Keratinocyte (primary cell): ENCODE results near the gene TENT4B. TPM values are rescaled to one million over a fixed set of nuclear protein-coding genes. Genes with fewer than 3 reads are reported as not detected.

Experiments
- DNase-seq: peaks from one replicate; pipeline ENCODE4 v3.0.0-alpha.2; 2011; ENCODE audit warnings: low read depth, missing footprints, low spot score
- FAIRE-seq: peaks from 2 replicates; lab custom pipeline; 2011; peaks lifted over from hg19 to GRCh38; lab: Jason Lieb, UNC
- H2AFZ ChIP-seq: 2 replicates; pipeline ENCODE4 v1.6.0; 2012; ENCODE audit warnings: low read length, control low read depth, inconsistent platforms; ENCODE audit not compliant: control insufficient read depth
- H3K27ac ChIP-seq: 2 replicates; pipeline ENCODE4 v1.5.1; 2011; ENCODE audit warnings: low read length; ENCODE audit not compliant: control insufficient read depth, insufficient read depth
- H3K27me3 ChIP-seq: 3 replicates; pipeline ENCODE4 v1.6.0; 2011; ENCODE audit warnings: low read length; ENCODE audit not compliant: control insufficient read depth, insufficient read depth; ENCODE audit errors: extremely low read depth
- H3K36me3 ChIP-seq, 2 experiments: 2 replicates in 1 of 2; 3 replicates in 1 of 2; pipeline ENCODE4 v1.5.1; 2011; ENCODE audit warnings: low read length in 2 of 2, mild to moderate bottlenecking in 1 of 2; ENCODE audit not compliant: control insufficient read depth in 2 of 2, insufficient read depth in 2 of 2; ENCODE audit errors: extremely low read depth in 1 of 2
- H3K4me1 ChIP-seq: 3 replicates; pipeline ENCODE4 v1.5.1; 2011; ENCODE audit warnings: low read length; ENCODE audit not compliant: control insufficient read depth, insufficient read depth; ENCODE audit errors: extremely low read depth
- H3K4me2 ChIP-seq: 3 replicates; pipeline ENCODE4 v1.6.0; 2011; ENCODE audit warnings: low read depth, low read length; ENCODE audit not compliant: control insufficient read depth, insufficient read depth; ENCODE audit errors: extremely low read depth
- H3K4me3 ChIP-seq, 3 experiments: fragments of 200-600 bp in 1 of 3; sonication (generic) in 1 of 3; 2 replicates in 2 of 3; 3 replicates in 1 of 3; pipeline ENCODE4 v1.5.1; 2011 to 2016; ENCODE audit warnings: low read length in 3 of 3, mild to moderate bottlenecking in 3 of 3, control low read depth in 2 of 3, inconsistent platforms in 1 of 3, low read depth in 1 of 3, mixed read lengths in 1 of 3, mixed run types in 1 of 3, moderate library complexity in 1 of 3; ENCODE audit not compliant: control insufficient read depth in 2 of 3, insufficient read depth in 2 of 3; ENCODE audit errors: extremely low read depth in 1 of 3
- H3K79me2 ChIP-seq: 2 replicates; pipeline ENCODE4 v1.6.0; 2012; ENCODE audit warnings: low read length; ENCODE audit not compliant: control insufficient read depth, insufficient read depth
- H3K9ac ChIP-seq: 3 replicates; pipeline ENCODE4 v1.6.0; 2011; ENCODE audit warnings: low read length; ENCODE audit not compliant: control insufficient read depth, insufficient read depth; ENCODE audit errors: extremely low read depth
- H3K9me1 ChIP-seq: 3 replicates; pipeline ENCODE4 v1.6.0; 2011; ENCODE audit warnings: low read length; ENCODE audit not compliant: control insufficient read depth, insufficient read depth; ENCODE audit errors: extremely low read depth
- H3K9me3 ChIP-seq: 2 replicates; pipeline ENCODE4 v1.5.1; 2012; ENCODE audit warnings: low read depth, low read length; ENCODE audit not compliant: control insufficient read depth
- H4K20me1 ChIP-seq: 3 replicates; pipeline ENCODE4 v1.6.0; 2011; ENCODE audit warnings: low read length; ENCODE audit not compliant: control insufficient read depth, insufficient read depth; ENCODE audit errors: extremely low read depth
- EZH2 ChIP-seq: IDR thresholded peaks from one replicate; pipeline ENCODE4 v1.6.1; 2012; ENCODE audit warnings: inconsistent platforms, mild to moderate bottlenecking, low read length, moderate library complexity
- dilution Hi-C: fragments of 300-500 bp; cut with MboI; formaldehyde crosslinking; loops from one replicate; pipeline ENCODE4 v1.7.0; 2020; ENCODE audit warnings: low sequenced_read_pairs; ENCODE audit not compliant: extremely low pct_ligation_motif_present
- polyA plus RNA-seq, 5 experiments: library from polyadenylated mRNA; depleted of rRNA in 3 of 5; stranded (reverse) in 3 of 5; stranded (forward) in 1 of 5; unstranded in 1 of 5; fragments of >200 nt; gene quantifications; 1 replicate in 1 of 5; 2 replicates in 3 of 5; 3 replicates in 1 of 5; pipeline versions ENCODE4 v1.2.1 to v1.2.3, GENCODE V29; 2011 to 2012; ENCODE audit warnings: missing spikeins in 2 of 5, low read depth in 1 of 5, low replicate concordance in 1 of 5
- TF ChIP-seq, protein P1 (sequence below), 3 experiments: IDR thresholded peaks in 1 of 3; conservative IDR thresholded peaks in 1 of 3; optimal IDR thresholded peaks in 1 of 3; 2 replicates in 2 of 3; 3 replicates in 1 of 3; pipeline versions ENCODE3 to v1.5.1; 2011; ENCODE audit warnings: low read length in 3 of 3, mild to moderate bottlenecking in 3 of 3, moderate library complexity in 2 of 3, control low read depth in 1 of 3, inconsistent platforms in 1 of 3; ENCODE audit not compliant: insufficient read depth in 2 of 3; ENCODE audit errors: extremely low read depth in 1 of 3

The TENT4B gene
- polyA plus RNA-seq, 1 donor (not counting 4 experiments of a cell fraction or from before 2014, with no cell fraction given): 14.8 TPM

DNA sequence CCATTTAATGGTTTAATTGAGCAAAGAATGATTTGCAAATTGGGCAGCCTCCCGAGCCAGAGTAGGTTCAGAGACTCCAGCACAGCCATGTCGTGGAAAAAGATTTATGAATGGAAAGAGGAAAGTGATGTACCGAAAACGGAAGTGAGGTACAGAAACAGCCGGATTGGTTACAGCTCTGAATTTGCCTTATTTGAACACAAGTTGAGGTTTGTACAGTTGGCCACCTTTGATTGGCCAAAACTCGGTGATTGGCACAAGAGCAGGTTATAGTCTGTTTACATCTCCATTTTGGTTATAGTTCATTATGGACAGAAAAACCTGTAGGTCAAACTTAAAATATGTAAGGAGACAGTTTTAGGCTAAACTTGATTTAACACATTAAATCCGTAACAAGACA, 44.5 kb downstream of the TENT4B start:
- H3K27ac ChIP-seq: no peak overlapping the region
- no peaks in the 10 kb centered on the region for H3K27me3 ChIP-seq
- dilution Hi-C loops: no loop called here
- H3K9ac ChIP-seq: no peak overlapping the region
- FAIRE-seq (no peak), DNase-seq (no peak)
- TF ChIP-seq, protein P1, sequence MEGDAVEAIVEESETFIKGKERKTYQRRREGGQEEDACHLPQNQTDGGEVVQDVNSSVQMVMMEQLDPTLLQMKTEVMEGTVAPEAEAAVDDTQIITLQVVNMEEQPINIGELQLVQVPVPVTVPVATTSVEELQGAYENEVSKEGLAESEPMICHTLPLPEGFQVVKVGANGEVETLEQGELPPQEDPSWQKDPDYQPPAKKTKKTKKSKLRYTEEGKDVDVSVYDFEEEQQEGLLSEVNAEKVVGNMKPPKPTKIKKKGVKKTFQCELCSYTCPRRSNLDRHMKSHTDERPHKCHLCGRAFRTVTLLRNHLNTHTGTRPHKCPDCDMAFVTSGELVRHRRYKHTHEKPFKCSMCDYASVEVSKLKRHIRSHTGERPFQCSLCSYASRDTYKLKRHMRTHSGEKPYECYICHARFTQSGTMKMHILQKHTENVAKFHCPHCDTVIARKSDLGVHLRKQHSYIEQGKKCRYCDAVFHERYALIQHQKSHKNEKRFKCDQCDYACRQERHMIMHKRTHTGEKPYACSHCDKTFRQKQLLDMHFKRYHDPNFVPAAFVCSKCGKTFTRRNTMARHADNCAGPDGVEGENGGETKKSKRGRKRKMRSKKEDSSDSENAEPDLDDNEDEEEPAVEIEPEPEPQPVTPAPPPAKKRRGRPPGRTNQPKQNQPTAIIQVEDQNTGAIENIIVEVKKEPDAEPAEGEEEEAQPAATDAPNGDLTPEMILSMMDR (optimal IDR thresholded peaks at IDR 0.05 in 1 of 3, IDR thresholded peaks at IDR 0.05 in 1 of 3, conservative IDR thresholded peaks at IDR 0.05 in 1 of 3; ENCODE audit: extremely low read depth in 1 of 3, insufficient read depth in 2 of 3, low read length in 3 of 3): no peak
- no peak for TF ChIP-seq EZH2
- no peaks in the 10 kb centered on the region for H3K9me3 ChIP-seq
- peaks cover 2% of the 10 kb centered on the region for H4K20me1 ChIP-seq
- H3K4me1 ChIP-seq: peaks cover 38% of the 10 kb centered on the region
- peaks cover 71% of the 10 kb centered on the region for H3K79me2 ChIP-seq
- H3K36me3 ChIP-seq: no peaks in the 10 kb centered on the region
- no peak overlapping the region for H3K4me3 ChIP-seq
- H2AFZ ChIP-seq: no peak overlapping the region
- H3K9me1 ChIP-seq: no peaks in the 10 kb centered on the region
- H3K4me2 ChIP-seq: no peak overlapping the region

GRCh38 chr16:50198802-50199403, 45.8 kb downstream of the TENT4B start:
- DNase-seq (no peak), FAIRE-seq (no peak)
- no peak overlapping the region for H3K27ac ChIP-seq
- H2AFZ ChIP-seq: no peak overlapping the region
- H3K4me3 ChIP-seq: no peak overlapping the region
- H3K9me3 ChIP-seq: no peaks in the 10 kb centered on the region
- no peaks in the 10 kb centered on the region for H3K36me3 ChIP-seq
- peaks cover 73% of the 10 kb centered on the region for H3K79me2 ChIP-seq
- H3K27me3 ChIP-seq: no peaks in the 10 kb centered on the region
- H3K9me1 ChIP-seq: peaks cover 3% of the 10 kb centered on the region
- TF ChIP-seq, protein P1 (optimal IDR thresholded peaks at IDR 0.05 in 1 of 3, IDR thresholded peaks at IDR 0.05 in 1 of 3, conservative IDR thresholded peaks at IDR 0.05 in 1 of 3; ENCODE audit: extremely low read depth in 1 of 3, insufficient read depth in 2 of 3, low read length in 3 of 3): no peak
- TF ChIP-seq EZH2: no peak
- H3K9ac ChIP-seq: no peak overlapping the region
- H4K20me1 ChIP-seq: no peaks in the 10 kb centered on the region
- peaks cover 47% of the 10 kb centered on the region for H3K4me1 ChIP-seq
- dilution Hi-C loops: no loop called here
- no peak overlapping the region for H3K4me2 ChIP-seq
